GM21447 (cell line): ENCODE results near the gene KNSTRN.
A peak's percentile ranks its signal among the peaks of the same experiment; 100 is the strongest.

Experiments
- ATAC-seq: cut with Tn5 transposase; IDR thresholded peaks from one replicate; pipeline ENCODE4 v1.9.1; 2021; ENCODE audit not compliant: unreplicated experiment

The KNSTRN gene

GRCh38 chr15:40365016-40365415, 17.5 kb upstream of the KNSTRN start:
- no peak for ATAC-seq

GRCh38 chr15:40365624-40366456, 16.7 kb upstream of the KNSTRN start:
- ATAC-seq = no peak

- no peak for ATAC-seq
Measured at GRCh38 chr15:40366457-40367370, 15.8 kb upstream of the KNSTRN start.

GRCh38 chr15:40367371-40367685, 15.2 kb upstream of the KNSTRN start:
- no peak for ATAC-seq

- ATAC-seq = peak; percentile 90
Measured at GRCh38 chr15:40367686-40368611, 14.6 kb upstream of the KNSTRN start.

- no peak for ATAC-seq
Measured at GRCh38 chr15:40368719-40369473, 13.6 kb upstream of the KNSTRN start.

- ATAC-seq = no peak
Measured at GRCh38 chr15:40369474-40369869, 13.0 kb upstream of the KNSTRN start.

- ATAC-seq = no peak
Measured at GRCh38 chr15:40369971-40370370, 12.6 kb upstream of the KNSTRN start.

- ATAC-seq = no peak
Measured at GRCh38 chr15:40372981-40373380, 9.5 kb upstream of the KNSTRN start.

- no peak for ATAC-seq
Measured at GRCh38 chr15:40377606-40378005, 4.9 kb upstream of the KNSTRN start.

GRCh38 chr15:40379374-40379773, 3.1 kb upstream of the KNSTRN start:
- ATAC-seq = no peak

GRCh38 chr15:40379853-40380252, 2.7 kb upstream of the KNSTRN start:
- ATAC-seq = no peak

GRCh38 chr15:40380636-40381035, 1.9 kb upstream of the KNSTRN start:
- ATAC-seq = no peak

- no peak for ATAC-seq
Measured at GRCh38 chr15:40381818-40382529, 547 bp upstream of the KNSTRN start.

- no peak for ATAC-seq
Measured at GRCh38 chr15:40386480-40386879, 4.0 kb downstream of the KNSTRN start.

- ATAC-seq = no peak
Measured at GRCh38 chr15:40388941-40389823, 6.7 kb downstream of the KNSTRN start.

- no peak for ATAC-seq
Measured at GRCh38 chr15:40389824-40390595, 7.5 kb downstream of the KNSTRN start.
